ENCODE measurements around the gene PKHD1.

The PKHD1 gene

GRCh38 chr6:52087498-52087999, at the start of gene PKHD1:
PKHD1 (minus strand) TSS chr6:52087613; CDS start chr6:52084933, 2,680 bp downstream.
- DNase-seq = no peak

- no peak for DNase-seq
Observed at GRCh38 chr6:52136934-52137467, 49.6 kb upstream of the PKHD1 start.

GRCh38 chr6:52136055-52136454, 48.6 kb upstream of the PKHD1 start:
- DNase-seq = no peak

GRCh38 chr6:52135217-52135616, 47.8 kb upstream of the PKHD1 start:
- DNase-seq = no peak

GRCh38 chr6:52134011-52134410, 46.6 kb upstream of the PKHD1 start:
- no peak for DNase-seq

GRCh38 chr6:52133324-52133723, 45.9 kb upstream of the PKHD1 start:
- no peak for DNase-seq

GRCh38 chr6:52132292-52132691, 44.9 kb upstream of the PKHD1 start:
- DNase-seq = no peak

- no peak for DNase-seq
Observed at GRCh38 chr6:52130440-52130839, 43.0 kb upstream of the PKHD1 start.

- no peak for DNase-seq
Observed at GRCh38 chr6:52127957-52128356, 40.5 kb upstream of the PKHD1 start.

GRCh38 chr6:52126231-52126630, 38.8 kb upstream of the PKHD1 start:
- DNase-seq = no peak

GRCh38 chr6:52125572-52125971, 38.2 kb upstream of the PKHD1 start:
- no peak for DNase-seq

- no peak for DNase-seq
Observed at GRCh38 chr6:52125139-52125538, 37.7 kb upstream of the PKHD1 start.

- no peak for DNase-seq
Observed at GRCh38 chr6:52124126-52125121, 37.0 kb upstream of the PKHD1 start.

- DNase-seq = no peak
Observed at GRCh38 chr6:52123251-52123650, 35.8 kb upstream of the PKHD1 start.

GRCh38 chr6:52117352-52117751, 29.9 kb upstream of the PKHD1 start:
- no peak for DNase-seq

GRCh38 chr6:52116605-52116948, 29.2 kb upstream of the PKHD1 start:
- no peak for DNase-seq

- DNase-seq = no peak
Observed at GRCh38 chr6:52115891-52116604, 28.6 kb upstream of the PKHD1 start.

GRCh38 chr6:52115145-52115741, 27.8 kb upstream of the PKHD1 start:
- no peak for DNase-seq

GRCh38 chr6:52109171-52109571, 21.8 kb upstream of the PKHD1 start:
- no peak for DNase-seq

- no peak for DNase-seq
Observed at GRCh38 chr6:52108128-52108527, 20.7 kb upstream of the PKHD1 start.

- no peak for DNase-seq
Observed at GRCh38 chr6:52106994-52107393, 19.6 kb upstream of the PKHD1 start.

- DNase-seq = no peak
Observed at GRCh38 chr6:52104979-52105378, 17.6 kb upstream of the PKHD1 start.

GRCh38 chr6:52103623-52104022, 16.2 kb upstream of the PKHD1 start:
- no peak for DNase-seq

Measured in NCI-H524 treated with DMSO at 0.1 percent for 48 hours (cell line).